Panc1 (cell line): ENCODE results near the gene LRRC61. TPM values are rescaled to one million over a fixed set of nuclear protein-coding genes. Genes with fewer than 3 reads are reported as not detected.

Experiments used
- ATAC-seq: fragments of 200-7000 bp; cut with Tn5 transposase; 2 replicates; pipeline ENCODE4 v1.9.1; 2020; ENCODE audit warnings: mild to moderate bottlenecking, moderate library complexity
- BruUV-seq: library from RNA; stranded (reverse); fragments of 400-500 nt; replicated peaks from 2 replicates; lab custom pipeline; 2021; lab: Mats Ljungman, UMichigan
- CTCF ChIA-PET: fragments of 300-600 bp; sonication (Branson Sonifier 250); formaldehyde crosslinking; loops from one replicate; lab custom pipeline; 2022; ENCODE audit warnings: antibody characterized with exemption; lab: Charles Lee
- POLR2A ChIA-PET: fragments of 300-600 bp; sonication (Branson Sonifier 250); formaldehyde crosslinking; loops from one replicate; lab custom pipeline; 2022; ENCODE audit warnings: antibody characterized with exemption; lab: Charles Lee
- DNase-seq: peaks from one replicate; pipeline ENCODE4 v3.0.0-alpha.2; 2010; ENCODE audit warnings: low read depth, low spot score
- H3K27ac ChIP-seq: 2 replicates; pipeline ENCODE4 v1.5.1; 2011; ENCODE audit warnings: mild to moderate bottlenecking, low read length, inconsistent platforms
- H3K27me3 ChIP-seq: fragments of 200-500 bp; sonication (Bioruptor generic); 2 replicates; pipeline ENCODE4 v1.6.0; 2014; ENCODE audit warnings: low read length, inconsistent platforms; ENCODE audit not compliant: control insufficient read depth, insufficient read depth
- H3K36me3 ChIP-seq: fragments of 200-500 bp; sonication (Bioruptor generic); 2 replicates; pipeline ENCODE4 v1.5.1; 2014; ENCODE audit warnings: inconsistent platforms, mild to moderate bottlenecking, low read length, moderate library complexity; ENCODE audit not compliant: control insufficient read depth, insufficient read depth
- H3K4me1 ChIP-seq: 2 replicates; pipeline ENCODE4 v1.5.1; 2011; ENCODE audit warnings: inconsistent platforms, mild to moderate bottlenecking, low read length, moderate library complexity; ENCODE audit not compliant: control insufficient read depth, insufficient read depth
- H3K4me3 ChIP-seq, 2 experiments: 2 replicates each; pipeline ENCODE4 v1.5.1; 2011 to 2012; ENCODE audit warnings: low read depth in 2 of 2, low read length in 2 of 2, mild to moderate bottlenecking in 2 of 2, inconsistent platforms in 1 of 2, moderate library complexity in 1 of 2
- H3K9me3 ChIP-seq: fragments of 200-500 bp; sonication (Bioruptor generic); 2 replicates; pipeline ENCODE4 v1.5.1; 2014; ENCODE audit warnings: low read depth, mild to moderate bottlenecking, inconsistent platforms, low read length, moderate library complexity; ENCODE audit not compliant: control insufficient read depth, insufficient read depth
- POLR2AphosphoS5 ChIP-seq: IDR thresholded peaks from 2 replicates; pipeline ENCODE4 v1.6.1; 2012; ENCODE audit warnings: mild to moderate bottlenecking, low read depth, low read length, moderate library complexity
- SIN3A ChIP-seq: IDR thresholded peaks from 2 replicates; pipeline ENCODE4 v1.6.1; 2012; ENCODE audit warnings: low read depth, mild to moderate bottlenecking, low read length, moderate library complexity, borderline replicate concordance; ENCODE audit not compliant: insufficient read depth
- TCF7L2 ChIP-seq: IDR thresholded peaks from 2 replicates; pipeline ENCODE4 v1.6.1; 2011; ENCODE audit warnings: mild to moderate bottlenecking, low read depth, low read length, inconsistent platforms
- in situ Hi-C: cut with HindIII; loops from 2 replicates; pipeline ENCODE4 v1.10.0; 2016; ENCODE audit warnings: low sequenced_read_pairs, low pct_unique_long_range_greater_than_20kb
- intact Hi-C: fragments of 100-400 bp; cut with micrococcal nuclease; formaldehyde crosslinking; loops from one replicate; pipeline ENCODE4 v1.10.0; 2022; ENCODE audit not compliant: unreplicated experiment
- total RNA-seq: library from RNA; stranded (reverse); gene quantifications from one replicate; pipeline ENCODE4 v1.2.1, GENCODE V29; 2021; ENCODE audit not compliant: unreplicated experiment
- TF ChIP-seq, protein P1 (sequence below): fragments of 450-650 bp; IDR thresholded peaks from 2 replicates; pipeline ENCODE4 v1.5.1; 2017; ENCODE audit warnings: mild to moderate bottlenecking
- TF ChIP-seq, protein P2 (sequence below), 2 experiments: IDR thresholded peaks; 2 replicates each; pipeline ENCODE4 v1.6.1; 2011 to 2012; ENCODE audit warnings: low read depth in 2 of 2, control low read depth in 1 of 2, low read length in 1 of 2, mild to moderate bottlenecking in 1 of 2, moderate library complexity in 1 of 2; ENCODE audit not compliant: insufficient read depth in 1 of 2

Gene LRRC61
- total RNA-seq, 1 experiment from 2014 or later, result 13.8 TPM

GRCh38 chr7:150358433-150358832 lies 35.3 kb downstream of the LRRC61 start:
- TF ChIP-seq, protein P1, sequence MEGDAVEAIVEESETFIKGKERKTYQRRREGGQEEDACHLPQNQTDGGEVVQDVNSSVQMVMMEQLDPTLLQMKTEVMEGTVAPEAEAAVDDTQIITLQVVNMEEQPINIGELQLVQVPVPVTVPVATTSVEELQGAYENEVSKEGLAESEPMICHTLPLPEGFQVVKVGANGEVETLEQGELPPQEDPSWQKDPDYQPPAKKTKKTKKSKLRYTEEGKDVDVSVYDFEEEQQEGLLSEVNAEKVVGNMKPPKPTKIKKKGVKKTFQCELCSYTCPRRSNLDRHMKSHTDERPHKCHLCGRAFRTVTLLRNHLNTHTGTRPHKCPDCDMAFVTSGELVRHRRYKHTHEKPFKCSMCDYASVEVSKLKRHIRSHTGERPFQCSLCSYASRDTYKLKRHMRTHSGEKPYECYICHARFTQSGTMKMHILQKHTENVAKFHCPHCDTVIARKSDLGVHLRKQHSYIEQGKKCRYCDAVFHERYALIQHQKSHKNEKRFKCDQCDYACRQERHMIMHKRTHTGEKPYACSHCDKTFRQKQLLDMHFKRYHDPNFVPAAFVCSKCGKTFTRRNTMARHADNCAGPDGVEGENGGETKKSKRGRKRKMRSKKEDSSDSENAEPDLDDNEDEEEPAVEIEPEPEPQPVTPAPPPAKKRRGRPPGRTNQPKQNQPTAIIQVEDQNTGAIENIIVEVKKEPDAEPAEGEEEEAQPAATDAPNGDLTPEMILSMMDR, result no peak
- TF ChIP-seq, protein P2, sequence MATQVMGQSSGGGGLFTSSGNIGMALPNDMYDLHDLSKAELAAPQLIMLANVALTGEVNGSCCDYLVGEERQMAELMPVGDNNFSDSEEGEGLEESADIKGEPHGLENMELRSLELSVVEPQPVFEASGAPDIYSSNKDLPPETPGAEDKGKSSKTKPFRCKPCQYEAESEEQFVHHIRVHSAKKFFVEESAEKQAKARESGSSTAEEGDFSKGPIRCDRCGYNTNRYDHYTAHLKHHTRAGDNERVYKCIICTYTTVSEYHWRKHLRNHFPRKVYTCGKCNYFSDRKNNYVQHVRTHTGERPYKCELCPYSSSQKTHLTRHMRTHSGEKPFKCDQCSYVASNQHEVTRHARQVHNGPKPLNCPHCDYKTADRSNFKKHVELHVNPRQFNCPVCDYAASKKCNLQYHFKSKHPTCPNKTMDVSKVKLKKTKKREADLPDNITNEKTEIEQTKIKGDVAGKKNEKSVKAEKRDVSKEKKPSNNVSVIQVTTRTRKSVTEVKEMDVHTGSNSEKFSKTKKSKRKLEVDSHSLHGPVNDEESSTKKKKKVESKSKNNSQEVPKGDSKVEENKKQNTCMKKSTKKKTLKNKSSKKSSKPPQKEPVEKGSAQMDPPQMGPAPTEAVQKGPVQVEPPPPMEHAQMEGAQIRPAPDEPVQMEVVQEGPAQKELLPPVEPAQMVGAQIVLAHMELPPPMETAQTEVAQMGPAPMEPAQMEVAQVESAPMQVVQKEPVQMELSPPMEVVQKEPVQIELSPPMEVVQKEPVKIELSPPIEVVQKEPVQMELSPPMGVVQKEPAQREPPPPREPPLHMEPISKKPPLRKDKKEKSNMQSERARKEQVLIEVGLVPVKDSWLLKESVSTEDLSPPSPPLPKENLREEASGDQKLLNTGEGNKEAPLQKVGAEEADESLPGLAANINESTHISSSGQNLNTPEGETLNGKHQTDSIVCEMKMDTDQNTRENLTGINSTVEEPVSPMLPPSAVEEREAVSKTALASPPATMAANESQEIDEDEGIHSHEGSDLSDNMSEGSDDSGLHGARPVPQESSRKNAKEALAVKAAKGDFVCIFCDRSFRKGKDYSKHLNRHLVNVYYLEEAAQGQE (IDR thresholded peaks at IDR 0.05; ENCODE audit: insufficient read depth in 1 of 2, low read depth in 2 of 2, low read length in 1 of 2), result no peak
- TF ChIP-seq POLR2AphosphoS5 (no peak), SIN3A (no peak), TCF7L2 (no peak)
- BruUV-seq, result no TSS peak
- intact Hi-C loops (no loop called here), in situ Hi-C loops (no loop called here)
- Histone ChIP-seq H3K4me3 (no peak overlapping the region), H3K27ac (peak overlapping the region; percentile 34; the same call in 1 of the 2 replicates), H3K36me3 (no peaks in the 10 kb centered on the region), H3K4me1 (peaks cover 25% of the 10 kb centered on the region), H3K27me3 (no peaks in the 10 kb centered on the region), H3K9me3 (no peaks in the 10 kb centered on the region)
- POLR2A ChIA-PET, result no interaction called here
- CTCF ChIA-PET, result interaction anchor here (0.6 to 1.0 kb wide), 2 partner anchors 35 to 38 kb away, joined by 3 to 4 read pairs; no protein-coding TSS in a partner anchor
- DNase-seq, result no peak
- no peak for ATAC-seq

GRCh38 chr7:150358988-150359621 lies 36.0 kb downstream of the LRRC61 start:
- no peak overlapping the region for H3K4me3 ChIP-seq
- TF ChIP-seq TCF7L2 (no peak), SIN3A (no peak), POLR2AphosphoS5 (no peak)
- TF ChIP-seq, protein P2 (IDR thresholded peaks at IDR 0.05; ENCODE audit: insufficient read depth in 1 of 2, low read depth in 2 of 2, low read length in 1 of 2), result no peak
- TF ChIP-seq, protein P1, result no peak
- DNase-seq (no peak), ATAC-seq (no peak)
- no peaks in the 10 kb centered on the region for H3K36me3 ChIP-seq
- peak overlapping the region; percentile 34; the same call in 1 of the 2 replicates for H3K27ac ChIP-seq
- ChIA-PET POLR2A (no interaction called here), CTCF (interaction anchor here (0.6 kb wide), 1 partner anchor 39 kb away, joined by 4 read pairs; no protein-coding TSS in a partner anchor)
- H3K27me3 ChIP-seq, result no peaks in the 10 kb centered on the region
- in situ Hi-C loops, result no loop called here
- peaks cover 28% of the 10 kb centered on the region for H3K4me1 ChIP-seq
- no TSS peak for BruUV-seq
- intact Hi-C loops, result no loop called here
- H3K9me3 ChIP-seq, result no peaks in the 10 kb centered on the region
